Mesenchymal stem cell (in vitro differentiated cells and primary cell): ENCODE data around the gene LAPTM5.

Source experiments
- DNase-seq: peaks from one replicate; pipeline ENCODE4 v3.0.0-alpha.2; 2013
- H2AFZ ChIP-seq: one replicate; pipeline ENCODE4 v1.6.1; 2013; ENCODE audit warnings: low read depth, mild to moderate bottlenecking, control low read depth, inconsistent platforms, low read length, moderate library complexity
- H2AK5ac ChIP-seq: 2 replicates; pipeline ENCODE4 v1.6.1; 2013; ENCODE audit warnings: low read length, moderate library complexity, mild to moderate bottlenecking, inconsistent platforms; ENCODE audit not compliant: severe bottlenecking
- H2BK120ac ChIP-seq: one replicate; pipeline ENCODE4 v1.6.1; 2013; ENCODE audit warnings: low read depth, mild to moderate bottlenecking, inconsistent platforms, low read length, moderate library complexity
- H2BK12ac ChIP-seq, 2 experiments: one replicate each; pipeline ENCODE4 v1.6.1; 2013; ENCODE audit warnings: inconsistent platforms in 2 of 2, low read length in 2 of 2, mild to moderate bottlenecking in 2 of 2, moderate library complexity in 2 of 2, control low read depth in 1 of 2
- H2BK15ac ChIP-seq: one replicate; pipeline ENCODE4 v1.6.1; 2013; ENCODE audit warnings: mild to moderate bottlenecking, low read depth, inconsistent platforms; ENCODE audit not compliant: poor library complexity, severe bottlenecking
- H2BK5ac ChIP-seq: 2 replicates; pipeline ENCODE4 v1.6.1; 2013; ENCODE audit warnings: low read depth, mild to moderate bottlenecking, low read length, control low read depth, inconsistent platforms; ENCODE audit not compliant: poor library complexity, severe bottlenecking
- H3K14ac ChIP-seq, 2 experiments: one replicate each; pipeline ENCODE4 v1.6.1; 2013; ENCODE audit warnings: inconsistent platforms in 2 of 2, low read length in 2 of 2, control low read depth in 1 of 2, mild to moderate bottlenecking in 1 of 2, moderate library complexity in 1 of 2
- H3K18ac ChIP-seq, 2 experiments: one replicate each; pipeline ENCODE4 v1.6.1; 2013; ENCODE audit warnings: inconsistent platforms in 2 of 2, low read length in 2 of 2, control low read depth in 1 of 2, low read depth in 1 of 2, mild to moderate bottlenecking in 1 of 2
- H3K23ac ChIP-seq, 2 experiments: one replicate each; pipeline ENCODE4 v1.6.1; 2013; ENCODE audit warnings: inconsistent platforms in 2 of 2, low read length in 2 of 2, mild to moderate bottlenecking in 2 of 2, moderate library complexity in 2 of 2, control low read depth in 1 of 2
- H3K27ac ChIP-seq: 2 replicates; pipeline ENCODE4 v1.5.1; 2013; ENCODE audit warnings: mild to moderate bottlenecking, moderate library complexity, low read length, control low read depth, inconsistent platforms; ENCODE audit not compliant: poor library complexity, severe bottlenecking
- H3K27me3 ChIP-seq, 2 experiments: 2 replicates each; pipeline versions ENCODE4 v1.6.1 to v1.7.0; 2013; ENCODE audit warnings: low read length in 2 of 2, mild to moderate bottlenecking in 2 of 2, moderate library complexity in 2 of 2, control low read depth in 1 of 2, inconsistent platforms in 1 of 2; ENCODE audit not compliant: control insufficient read depth in 1 of 2, insufficient read depth in 1 of 2
- H3K36me3 ChIP-seq, 2 experiments: 2 replicates each; pipeline versions ENCODE4 v1.6.1 to v1.7.0; 2013; ENCODE audit warnings: low read length in 2 of 2, control low read depth in 1 of 2, inconsistent platforms in 1 of 2, low read depth in 1 of 2, mild to moderate bottlenecking in 1 of 2; ENCODE audit not compliant: insufficient read depth in 2 of 2, control insufficient read depth in 1 of 2
- H3K4ac ChIP-seq, 2 experiments: one replicate each; pipeline ENCODE4 v1.6.1; 2013; ENCODE audit warnings: inconsistent platforms in 2 of 2, low read length in 2 of 2, mild to moderate bottlenecking in 2 of 2, moderate library complexity in 2 of 2, control low read depth in 1 of 2, low read depth in 1 of 2
- H3K4me1 ChIP-seq: 2 replicates; pipeline ENCODE4 v1.6.1; 2013; ENCODE audit warnings: low read depth, low read length, control low read depth; ENCODE audit not compliant: control insufficient read depth, insufficient read depth
- H3K4me2 ChIP-seq: 2 replicates; pipeline ENCODE4 v1.6.1; 2013; ENCODE audit warnings: low read length, mild to moderate bottlenecking, inconsistent platforms; ENCODE audit not compliant: poor library complexity, severe bottlenecking
- H3K4me3 ChIP-seq, 2 experiments: 2 replicates each; pipeline versions ENCODE4 v1.5.1 to v1.7.0; 2013; ENCODE audit warnings: low read length in 2 of 2, mild to moderate bottlenecking in 2 of 2, control low read depth in 1 of 2, low read depth in 1 of 2; ENCODE audit not compliant: insufficient read depth in 1 of 2
- H3K79me1 ChIP-seq: replicated peaks from 2 replicates; pipeline ENCODE4 v1.6.1; 2013; ENCODE audit warnings: mild to moderate bottlenecking, control low read depth, low read length, inconsistent platforms; ENCODE audit not compliant: poor library complexity, severe bottlenecking
- H3K9ac ChIP-seq: 2 replicates; pipeline ENCODE4 v1.7.0; 2013; ENCODE audit warnings: mild to moderate bottlenecking, low read length, moderate library complexity
- H3K9me3 ChIP-seq: 2 replicates; pipeline ENCODE4 v1.7.0; 2013; ENCODE audit warnings: mild to moderate bottlenecking, low read length; ENCODE audit not compliant: control insufficient read depth
- H4K8ac ChIP-seq: one replicate; pipeline ENCODE4 v1.6.1; 2013; ENCODE audit warnings: inconsistent platforms, mild to moderate bottlenecking, low read length, moderate library complexity
- H4K91ac ChIP-seq: one replicate; pipeline ENCODE4 v1.6.1; 2013; ENCODE audit warnings: mild to moderate bottlenecking, low read length, inconsistent platforms
- WGBS: methylation state at CpG from one replicate; pipeline ENCODE4 v1.1.7; 2013; ENCODE audit warnings: mixed read lengths; 5-methylcytosine and 5-hydroxymethylcytosine counted together

LAPTM5 gene

DNA sequence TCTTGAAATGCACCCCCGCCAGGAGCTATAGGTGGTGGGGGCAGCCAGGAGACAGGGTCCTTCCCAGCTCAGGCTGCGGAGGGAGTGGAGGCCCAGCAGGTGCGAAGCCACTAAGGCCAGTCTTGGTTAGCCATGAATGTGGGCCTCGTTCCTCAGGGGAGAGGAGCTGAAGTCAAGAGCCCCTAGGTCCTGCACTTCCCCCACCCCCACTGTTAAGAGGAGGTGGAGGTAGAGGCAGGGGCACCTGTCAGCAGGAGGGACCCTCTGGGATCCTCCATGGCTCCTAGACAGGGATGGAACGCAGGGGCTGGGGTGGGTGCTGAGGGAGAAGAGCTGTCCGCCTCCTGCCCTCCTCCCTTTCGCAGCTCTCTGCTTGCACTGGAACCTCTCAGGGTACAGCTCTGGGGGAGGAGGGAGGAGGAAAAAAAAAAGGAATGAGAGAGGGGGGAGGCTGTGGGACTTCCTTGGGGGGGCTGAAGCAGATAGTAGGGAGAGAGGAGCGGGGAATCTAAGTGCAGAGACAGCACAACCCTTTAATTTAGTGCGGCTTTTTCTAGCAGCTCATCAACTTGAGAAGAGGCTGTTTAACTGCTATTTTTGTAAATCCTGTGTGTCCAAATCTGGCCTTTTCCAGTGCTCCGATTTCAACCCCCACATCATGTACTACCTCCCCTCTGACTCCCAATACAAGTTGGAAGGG lies 71.2 kb downstream of the LAPTM5 start:
- H3K36me3 ChIP-seq, result no peaks in the 10 kb centered on the region
- H3K4me3 ChIP-seq, result no peak overlapping the region
- whole genome bisulfite sequencing, result 46% methylated on average over 7 of the region's 10 CpGs
- no peak overlapping the region for H3K27ac ChIP-seq
- H4K8ac ChIP-seq, result no peak overlapping the region
- H3K27me3 ChIP-seq, result peaks cover 10 to 63% of the 10 kb centered on the region in 2 experiments
- H2BK12ac ChIP-seq, result no peak overlapping the region
- no peak overlapping the region for H2BK120ac ChIP-seq
- H3K4me2 ChIP-seq, result no peak overlapping the region
- no peak overlapping the region for H2BK5ac ChIP-seq
- no peak for DNase-seq
- no peak overlapping the region for H3K9ac ChIP-seq
- H2BK15ac ChIP-seq, result no peak overlapping the region
- no peaks in the 10 kb centered on the region for H3K79me1 ChIP-seq
- H3K4me1 ChIP-seq, result peaks cover 30% of the 10 kb centered on the region
- no peak overlapping the region for H3K4ac ChIP-seq
- no peaks in the 10 kb centered on the region for H3K9me3 ChIP-seq
- no peak overlapping the region for H2AK5ac ChIP-seq
- H4K91ac ChIP-seq, result no peak overlapping the region
- H3K23ac ChIP-seq, result no peak overlapping the region
- H3K18ac ChIP-seq, result no peak overlapping the region
- H2AFZ ChIP-seq, result no peak overlapping the region
- no peak overlapping the region for H3K14ac ChIP-seq

GRCh38 chr1:30685796-30686165 lies 71.8 kb downstream of the LAPTM5 start:
- H3K4me2 ChIP-seq, result no peak overlapping the region
- H2BK5ac ChIP-seq, result no peak overlapping the region
- H3K36me3 ChIP-seq, result no peaks in the 10 kb centered on the region
- no peak overlapping the region for H3K18ac ChIP-seq
- 28% methylated on average over 11 of the region's 11 CpGs for WGBS
- no peak overlapping the region for H3K27ac ChIP-seq
- no peak overlapping the region for H3K4ac ChIP-seq
- H2BK12ac ChIP-seq, result no peak overlapping the region
- H3K9ac ChIP-seq, result no peak overlapping the region
- peaks cover 10 to 63% of the 10 kb centered on the region in 2 experiments for H3K27me3 ChIP-seq
- DNase-seq, result no peak
- H4K91ac ChIP-seq, result no peak overlapping the region
- H2BK120ac ChIP-seq, result no peak overlapping the region
- H3K9me3 ChIP-seq, result no peaks in the 10 kb centered on the region
- H3K23ac ChIP-seq, result no peak overlapping the region
- no peak overlapping the region for H2BK15ac ChIP-seq
- H3K14ac ChIP-seq, result no peak overlapping the region
- no peaks in the 10 kb centered on the region for H3K79me1 ChIP-seq
- no peak overlapping the region for H3K4me3 ChIP-seq
- H3K4me1 ChIP-seq, result peaks cover 24% of the 10 kb centered on the region
- H2AFZ ChIP-seq, result no peak overlapping the region
- H2AK5ac ChIP-seq, result no peak overlapping the region
- no peak overlapping the region for H4K8ac ChIP-seq

DNA sequence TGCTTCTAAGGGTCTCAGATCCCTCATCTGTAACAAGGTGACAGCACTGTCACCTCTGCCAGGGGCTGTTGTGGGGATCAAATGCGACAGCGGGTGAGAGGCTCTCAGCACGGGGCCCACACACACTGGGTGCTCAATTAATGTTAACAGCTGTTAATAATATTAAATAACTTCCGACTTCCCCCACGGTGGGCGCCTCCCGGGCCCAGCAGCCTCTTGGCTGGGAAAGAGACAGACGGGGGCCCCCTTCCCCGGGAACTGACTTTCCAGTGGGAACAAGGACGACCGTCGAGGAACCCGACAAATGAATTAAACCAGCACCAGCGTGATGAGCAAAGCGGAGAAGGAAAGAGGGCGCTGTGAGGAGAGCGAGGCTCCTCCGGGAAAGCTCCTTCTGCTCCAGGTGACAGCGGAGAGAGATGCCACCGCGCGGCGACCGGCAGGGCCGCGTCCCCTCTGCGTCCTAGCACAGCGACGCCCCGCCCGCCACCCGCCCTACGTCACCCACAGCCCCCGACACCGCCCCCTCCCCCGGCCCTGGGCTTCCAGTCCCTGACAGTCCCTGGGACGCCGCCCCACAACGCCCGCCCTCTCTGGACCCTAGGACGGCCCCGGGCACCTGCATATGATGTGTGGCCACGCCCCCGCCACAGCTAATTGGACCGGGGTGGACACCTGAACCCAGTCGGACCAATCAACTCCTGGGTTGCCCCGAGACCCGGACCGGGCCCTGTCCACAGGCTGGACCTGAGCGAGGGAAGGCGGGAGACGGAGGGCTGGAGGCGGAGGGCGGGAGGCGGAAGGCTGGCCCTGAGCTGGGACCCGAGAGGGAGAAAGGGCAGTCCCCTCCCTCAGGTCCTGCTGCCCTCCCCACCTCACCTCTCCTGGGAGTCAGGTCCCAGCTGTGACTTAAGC lies 72.4 kb downstream of the LAPTM5 start:
- Histone ChIP-seq H2AK5ac (no peak overlapping the region), H3K27me3 (peaks cover 10 to 66% of the 10 kb centered on the region in 2 experiments), H3K9ac (no peak overlapping the region), H2BK120ac (no peak overlapping the region), H3K4me3 (no peak overlapping the region), H3K36me3 (no peaks in the 10 kb centered on the region), H2BK5ac (no peak overlapping the region), H3K14ac (no peak overlapping the region), H2BK15ac (no peak overlapping the region), H4K8ac (no peak overlapping the region), H2AFZ (no peak overlapping the region), H3K4ac (no peak overlapping the region), H3K4me1 (peaks cover 18% of the 10 kb centered on the region), H3K79me1 (no peaks in the 10 kb centered on the region), H3K27ac (no peak overlapping the region), H3K23ac (no peak overlapping the region), H4K91ac (no peak overlapping the region), H3K18ac (no peak overlapping the region), H3K9me3 (no peaks in the 10 kb centered on the region), H3K4me2 (no peak overlapping the region), H2BK12ac (no peak overlapping the region)
- WGBS, result 3% methylated on average over 40 of the region's 56 CpGs
- DNase-seq, result no peak

DNA sequence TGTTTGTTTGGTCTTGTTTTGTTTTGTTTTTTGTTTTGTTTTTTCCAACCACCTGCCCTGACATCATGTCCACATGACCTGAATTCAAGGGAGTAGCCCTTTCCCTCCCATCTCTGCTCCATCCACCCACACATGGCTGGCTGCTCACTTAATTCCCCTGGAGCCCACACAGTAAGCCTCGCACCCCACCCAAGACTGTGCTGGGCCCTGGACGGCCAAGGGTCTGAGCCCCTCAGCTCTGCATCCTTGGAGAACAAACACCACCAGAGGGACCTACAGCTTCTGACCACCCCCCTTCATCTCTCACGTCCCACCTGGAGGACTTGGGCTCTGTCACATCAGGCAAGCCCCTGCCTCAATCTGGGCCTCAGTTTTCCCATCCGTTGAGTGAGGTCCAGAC lies 73.3 kb downstream of the LAPTM5 start:
- Histone ChIP-seq H3K4me3 (no peak overlapping the region), H3K14ac (no peak overlapping the region)
- 79% methylated on average over 4 of the region's 4 CpGs for WGBS

More for the DNA sequence above, 73.3 kb downstream of the LAPTM5 start:
- Histone ChIP-seq H2BK15ac (no peak overlapping the region), H4K8ac (no peak overlapping the region), H3K36me3 (no peaks in the 10 kb centered on the region), H3K4me1 (peaks cover 12% of the 10 kb centered on the region), H2BK12ac (no peak overlapping the region), H2AFZ (no peak overlapping the region), H3K4me2 (no peak overlapping the region), H3K23ac (no peak overlapping the region), H3K4ac (no peak overlapping the region), H2AK5ac (no peak overlapping the region), H2BK5ac (no peak overlapping the region), H3K79me1 (no peaks in the 10 kb centered on the region), H2BK120ac (no peak overlapping the region), H3K27ac (no peak overlapping the region), H4K91ac (no peak overlapping the region), H3K27me3 (peaks cover 10 to 68% of the 10 kb centered on the region in 2 experiments), H3K18ac (no peak overlapping the region), H3K9ac (no peak overlapping the region), H3K9me3 (no peaks in the 10 kb centered on the region)
- DNase-seq, result no peak
